IPS DF 19.7 (cell line): ENCODE results near the gene EFCAB5.
"Not testable (repeated sequence)": the region's sequence is repeated elsewhere in the genome, so short reads cannot be mapped to it uniquely, and the experiment has no call there.

Experiments used
- DNase-seq: peaks from one replicate; pipeline ENCODE4 v3.0.0-alpha.2; 2013; ENCODE audit warnings: low read depth, low spot score

Gene EFCAB5

GRCh38 chr17:30005709-30006320, 64.4 kb downstream of the EFCAB5 start:
- no peak for DNase-seq

GRCh38 chr17:30011934-30012333, 70.5 kb downstream of the EFCAB5 start:
- DNase-seq, result not testable (repeated sequence)

- no peak for DNase-seq
Measured at GRCh38 chr17:30021708-30022317, 80.4 kb downstream of the EFCAB5 start.

GRCh38 chr17:30025325-30025724, 83.9 kb downstream of the EFCAB5 start:
- not testable (repeated sequence) for DNase-seq

- no peak for DNase-seq
Measured at GRCh38 chr17:30027676-30028075, 86.2 kb downstream of the EFCAB5 start.

GRCh38 chr17:30031214-30031869, 89.9 kb downstream of the EFCAB5 start:
- DNase-seq, result no peak

GRCh38 chr17:30035369-30035768, 93.9 kb downstream of the EFCAB5 start:
- no peak for DNase-seq

- not testable (repeated sequence) for DNase-seq
Measured at GRCh38 chr17:30040719-30041518, 99.5 kb downstream of the EFCAB5 start.

- DNase-seq, result no peak
Measured at GRCh38 chr17:30041551-30041950, 100.1 kb downstream of the EFCAB5 start.

- DNase-seq, result no peak
Measured at GRCh38 chr17:30062372-30062771, 120.9 kb downstream of the EFCAB5 start.

- DNase-seq, result no peak
Measured at GRCh38 chr17:30064738-30065137, 123.3 kb downstream of the EFCAB5 start.

- no peak for DNase-seq
Measured at GRCh38 chr17:30068465-30068864, 127.0 kb downstream of the EFCAB5 start.

GRCh38 chr17:30074254-30074653, 132.8 kb downstream of the EFCAB5 start:
- DNase-seq, result no peak

GRCh38 chr17:30074730-30075129, 133.3 kb downstream of the EFCAB5 start:
- DNase-seq, result no peak

GRCh38 chr17:30082773-30083172, 141.3 kb downstream of the EFCAB5 start:
- no peak for DNase-seq

GRCh38 chr17:30084788-30085187, 143.4 kb downstream of the EFCAB5 start:
- DNase-seq, result no peak

- DNase-seq, result no peak
Measured at GRCh38 chr17:30086896-30087295, 145.5 kb downstream of the EFCAB5 start.

GRCh38 chr17:30087431-30087830, 146.0 kb downstream of the EFCAB5 start:
- DNase-seq, result not testable (repeated sequence)

GRCh38 chr17:30091121-30091670, 149.8 kb downstream of the EFCAB5 start:
- no peak for DNase-seq

- DNase-seq, result no peak
Measured at GRCh38 chr17:30091771-30092170, 150.3 kb downstream of the EFCAB5 start.

- DNase-seq, result no peak
Measured at GRCh38 chr17:30092886-30093285, 151.5 kb downstream of the EFCAB5 start.
